GM20431 (cell line): ENCODE data around the gene HHIP.

Experiments
- in situ Hi-C: fragments of 300-500 bp; cut with MseI, MboI; formaldehyde crosslinking; loops from one replicate; pipeline ENCODE4 v1.15.0; 2020; ENCODE audit warnings: low sequenced_read_pairs; ENCODE audit not compliant: unreplicated experiment

Gene HHIP

GRCh38 chr4:144701683-144702233 is 55.8 kb downstream of the HHIP start:
- in situ Hi-C loops = no loop called here

DNA sequence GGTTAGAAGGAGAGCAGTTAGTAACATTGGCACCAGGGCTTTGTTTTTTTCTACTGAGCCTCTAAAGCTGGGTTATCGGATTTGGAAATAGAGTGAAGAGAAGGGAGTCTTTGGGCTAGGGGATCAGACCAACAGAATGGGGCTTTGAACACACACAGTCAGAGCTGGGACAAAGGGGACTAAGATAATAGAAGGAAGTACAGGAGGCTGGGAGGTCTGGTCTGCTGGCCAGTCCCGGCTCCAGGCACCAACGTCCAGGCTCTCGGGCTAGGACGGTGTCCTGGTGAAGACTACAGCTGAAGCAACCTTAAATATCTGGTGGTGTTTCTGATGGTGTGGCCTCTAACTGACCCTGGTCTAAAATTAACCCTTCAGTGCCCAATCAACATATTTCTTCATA is 57.5 kb downstream of the HHIP start:
- in situ Hi-C loops = no loop called here

DNA sequence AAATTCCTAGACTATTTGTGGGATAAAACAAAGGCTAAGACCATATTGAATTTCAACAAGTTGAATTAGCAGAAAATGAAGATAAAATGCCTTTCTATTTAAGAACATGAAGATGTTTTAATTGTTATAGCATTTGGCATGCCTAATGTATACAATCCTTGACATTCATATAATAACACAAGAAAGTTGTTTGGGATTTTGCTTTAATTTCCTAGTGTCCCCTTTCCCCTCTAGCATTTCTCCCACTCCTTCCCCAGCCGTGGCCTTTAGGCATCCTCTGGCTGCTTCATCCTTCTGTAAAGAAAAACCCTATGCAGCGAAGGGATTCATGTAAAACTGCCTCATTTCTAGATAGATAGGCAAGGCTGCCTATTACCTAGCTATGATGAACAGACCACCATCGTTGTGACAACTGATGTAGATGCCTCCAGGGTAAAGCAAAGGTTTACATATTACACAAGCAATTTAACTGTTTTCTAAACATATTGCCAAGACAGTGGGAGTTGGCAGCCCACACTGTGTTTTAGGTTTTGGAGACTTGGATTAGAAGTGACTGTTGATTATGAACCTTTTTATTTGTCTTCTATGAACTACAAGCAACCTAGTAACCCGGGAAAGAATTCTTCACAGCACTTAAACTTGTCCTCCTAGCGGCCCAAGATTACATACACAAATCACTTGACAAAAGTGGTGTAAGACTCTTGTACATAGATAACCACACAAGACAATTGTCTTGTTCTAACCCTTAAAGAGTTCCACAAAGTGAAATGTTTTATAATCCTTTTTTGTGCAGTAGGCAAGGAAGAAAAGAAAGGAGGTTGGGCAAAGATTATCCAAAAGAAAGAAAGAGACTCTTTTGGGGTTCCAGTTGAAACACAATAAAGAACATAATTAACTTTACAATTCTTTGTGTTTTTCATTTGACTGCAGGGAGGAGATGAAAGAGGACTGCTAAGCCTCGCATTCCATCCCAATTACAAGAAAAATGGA is 59.9 kb downstream of the HHIP start:
- in situ Hi-C loops = no loop called here

- in situ Hi-C loops = no loop called here
These were observed 63.2 kb downstream of the HHIP start for GRCh38 chr4:144709159-144709558.

DNA sequence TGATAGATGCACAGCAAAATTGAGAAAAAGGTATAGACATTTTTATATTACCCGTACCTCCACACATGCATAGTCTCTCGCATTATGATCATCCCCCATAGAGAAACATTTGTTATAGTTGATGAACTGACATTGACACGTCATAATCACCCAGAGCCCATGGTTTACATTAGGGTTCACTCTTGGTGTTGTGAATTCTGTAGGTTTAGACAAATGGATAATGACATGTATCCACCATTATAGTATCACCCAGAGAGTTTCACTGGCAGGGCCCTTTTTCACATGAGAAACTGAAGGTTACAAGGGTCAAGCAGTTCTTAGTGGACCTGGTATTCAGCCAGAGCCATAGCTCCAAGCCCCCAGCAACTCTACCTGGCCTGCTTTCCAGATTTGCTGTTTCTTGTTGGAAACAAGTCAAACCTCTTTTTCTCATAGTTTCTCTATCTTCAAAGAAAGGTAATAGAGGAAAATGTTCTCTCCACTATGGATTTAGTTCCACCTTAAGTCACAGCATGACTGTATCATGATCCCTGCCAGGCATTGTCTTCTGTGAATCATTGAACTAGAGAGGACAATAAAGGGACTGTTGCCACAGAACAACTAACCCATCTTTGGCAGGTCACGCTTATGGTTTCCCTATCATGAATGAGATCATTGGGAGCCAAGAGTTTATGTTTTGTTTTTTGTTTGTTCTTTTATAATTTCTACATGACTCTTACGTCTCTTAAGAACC is 64.0 kb downstream of the HHIP start:
- in situ Hi-C loops = no loop called here

GRCh38 chr4:144710526-144710912 is 64.6 kb downstream of the HHIP start:
- in situ Hi-C loops = no loop called here

DNA sequence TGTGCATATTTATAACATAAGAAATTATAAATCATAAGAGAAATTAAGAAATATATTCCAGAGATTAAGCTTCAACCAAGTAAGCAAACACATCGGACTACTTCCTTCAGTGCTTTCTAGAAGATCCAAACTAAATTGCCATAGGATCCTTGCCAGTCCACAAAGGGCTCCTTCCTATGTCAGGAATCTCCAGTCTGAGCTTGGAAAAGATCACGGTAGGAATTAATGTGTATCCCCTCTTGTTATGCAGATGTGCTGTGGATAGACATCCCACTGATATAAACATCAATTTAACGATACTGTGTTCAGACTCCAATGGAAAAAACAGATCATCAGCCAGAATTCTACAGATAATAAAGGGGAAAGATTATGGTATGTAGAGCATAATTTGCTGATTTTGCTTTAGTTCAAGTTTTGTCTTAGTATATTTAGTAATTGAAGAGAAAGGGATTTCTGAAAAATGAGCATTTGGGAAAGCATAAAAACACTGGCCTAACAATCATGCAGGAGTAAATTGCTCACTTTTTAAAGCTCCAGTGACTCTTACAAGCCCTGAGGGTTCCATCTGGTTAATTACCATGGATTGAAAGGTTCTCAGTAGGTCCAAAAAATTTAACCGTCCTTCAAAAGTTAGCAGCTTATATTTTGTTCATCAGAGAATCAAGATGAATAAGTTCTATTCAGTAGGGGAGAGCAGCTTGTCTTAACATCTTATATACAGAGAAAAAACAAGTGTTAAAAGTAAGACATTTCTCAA is 65.9 kb downstream of the HHIP start:
- in situ Hi-C loops = no loop called here

DNA sequence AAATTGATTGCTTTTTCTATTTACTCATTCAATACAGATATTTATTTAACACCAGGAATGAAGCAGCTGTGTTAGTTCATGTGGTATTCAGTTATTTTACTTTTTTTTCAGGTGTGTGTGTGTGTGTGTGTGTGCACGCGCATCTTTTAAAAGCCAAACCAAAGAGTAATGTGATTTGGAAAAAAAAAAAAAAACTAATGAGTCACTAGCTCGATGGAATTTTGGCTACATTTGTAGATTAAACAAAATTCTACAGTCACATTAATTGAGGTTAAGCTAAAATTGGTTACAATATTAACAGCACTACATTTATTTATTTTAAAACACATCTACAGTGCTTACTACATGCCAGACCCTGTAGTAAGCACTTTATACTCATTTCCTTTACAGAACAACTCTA is 66.8 kb downstream of the HHIP start:
- in situ Hi-C loops = no loop called here

GRCh38 chr4:144714166-144714565 is 68.2 kb downstream of the HHIP start:
- in situ Hi-C loops = no loop called here

- in situ Hi-C loops = no loop called here
These were observed 69.3 kb downstream of the HHIP start for GRCh38 chr4:144715230-144715629.

DNA sequence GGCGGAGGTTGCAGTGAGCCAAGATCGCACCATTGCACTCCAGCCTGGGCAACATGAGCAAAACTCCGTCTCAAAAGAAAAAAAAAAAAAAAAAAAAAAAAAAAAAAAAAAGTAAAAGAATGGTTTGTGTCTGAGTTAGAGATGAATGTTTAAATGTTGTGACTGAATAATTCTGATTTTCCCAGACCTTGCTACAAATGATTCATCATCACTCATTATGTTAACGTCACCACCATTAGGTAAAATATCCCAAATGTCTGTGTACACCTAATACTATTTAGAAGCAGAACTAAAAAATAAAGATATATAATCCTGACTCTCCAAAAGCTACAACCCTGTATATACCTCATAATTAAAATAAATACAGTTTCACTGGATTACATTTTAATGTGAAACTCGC is 70.8 kb downstream of the HHIP start:
- in situ Hi-C loops = no loop called here

GRCh38 chr4:144718958-144719512 is 73.1 kb downstream of the HHIP start:
- in situ Hi-C loops = no loop called here

DNA sequence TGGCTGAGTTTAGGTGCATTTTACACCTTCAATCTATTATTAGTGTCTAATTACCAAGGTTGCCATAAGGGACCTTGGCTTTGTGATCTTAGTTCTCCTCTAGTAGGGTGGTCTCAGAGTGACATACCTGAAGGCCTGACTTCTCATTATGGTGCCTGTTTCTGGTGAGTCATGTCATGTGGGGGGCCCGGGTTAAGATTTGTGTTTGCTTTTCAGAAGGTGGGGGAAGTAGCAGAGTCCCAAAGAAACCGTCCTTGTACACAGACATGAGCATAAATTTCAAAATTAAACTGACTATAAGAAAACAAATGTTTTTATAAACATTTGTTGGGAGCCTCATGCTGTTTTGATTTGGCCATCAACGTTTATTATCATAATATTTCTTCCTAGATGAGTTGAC is 74.5 kb downstream of the HHIP start:
- in situ Hi-C loops = no loop called here

GRCh38 chr4:144721994-144722393 is 76.0 kb downstream of the HHIP start:
- in situ Hi-C loops = no loop called here

GRCh38 chr4:144723471-144723870 is 77.5 kb downstream of the HHIP start:
- in situ Hi-C loops = no loop called here

GRCh38 chr4:144729175-144729574 is 83.2 kb downstream of the HHIP start:
- in situ Hi-C loops = no loop called here

DNA sequence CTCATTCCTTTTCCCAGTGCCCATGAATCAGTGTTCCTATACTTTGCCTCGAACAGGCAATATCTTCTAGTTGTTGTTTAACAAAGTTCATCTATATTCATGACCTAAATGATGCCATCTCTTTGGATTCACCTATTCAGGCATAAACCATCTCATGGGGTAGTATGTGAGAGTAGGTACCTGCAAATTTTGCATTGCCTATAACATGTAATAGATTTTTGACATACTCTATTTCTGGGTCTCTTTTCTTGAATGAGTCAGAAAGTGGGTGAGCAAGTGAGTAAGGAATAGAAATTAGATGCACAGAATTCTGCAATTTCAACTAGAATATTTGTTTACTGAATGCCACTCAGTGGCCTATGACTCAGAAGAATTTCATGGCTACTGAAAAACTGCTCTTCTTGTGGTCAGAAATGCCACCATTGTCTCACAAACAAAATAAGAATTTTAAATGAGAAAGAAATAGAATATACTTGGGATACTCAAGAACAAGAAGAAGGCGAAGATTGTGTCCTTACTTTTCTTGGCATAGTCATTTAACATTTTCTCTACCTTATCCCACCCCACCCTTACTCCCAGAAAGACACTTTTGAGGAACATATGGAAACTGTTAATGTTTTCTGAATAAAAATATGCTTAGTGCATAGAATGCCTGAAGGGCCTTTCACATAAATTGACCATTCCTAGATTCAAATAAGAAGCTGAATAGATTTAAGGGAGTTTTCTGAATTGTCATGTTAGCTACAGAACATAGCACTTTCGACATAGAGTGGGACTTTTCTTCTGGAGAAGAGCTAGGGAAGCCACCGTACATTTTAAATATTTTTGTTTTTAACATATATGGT is 86.8 kb downstream of the HHIP start:
- in situ Hi-C loops = no loop called here

GRCh38 chr4:144733566-144733965 is 87.6 kb downstream of the HHIP start:
- in situ Hi-C loops = no loop called here

GRCh38 chr4:144734522-144734921 is 88.6 kb downstream of the HHIP start:
- in situ Hi-C loops = no loop called here
